GM12801 (cell line): Measurements from ENCODE around the gene RCAN3.

Experiments
- TF ChIP-seq, protein P1 (sequence below): IDR thresholded peaks from one replicate; pipeline ENCODE4 v1.5.1; 2011; ENCODE audit warnings: control low read depth; ENCODE audit not compliant: insufficient read length; ENCODE audit errors: extremely low read depth

The RCAN3 gene

DNA sequence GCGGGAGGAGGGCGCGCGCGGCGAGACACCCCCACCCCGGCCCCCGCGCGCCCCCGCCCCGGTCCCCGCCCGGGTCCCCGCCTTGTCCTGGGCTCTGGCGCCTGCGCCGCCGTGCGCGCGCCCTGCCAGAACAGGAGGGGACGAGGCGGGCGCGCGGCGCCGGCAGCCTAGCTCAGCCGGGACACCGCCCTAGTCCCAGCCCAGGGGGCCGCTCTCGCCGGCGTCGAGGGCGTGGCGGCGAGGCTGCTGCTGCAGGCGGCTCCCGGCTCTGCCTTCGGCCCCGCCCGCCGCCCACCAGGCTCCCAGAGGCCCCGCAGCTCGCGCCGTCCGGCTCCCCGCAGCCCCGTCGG is at the start of gene RCAN3:
Gene RCAN3 (plus strand): TSS at position 128 of the 350 bp plus-strand sequence. CDS start 11,537 bp downstream, outside the sequence.
- TF ChIP-seq, protein P1, sequence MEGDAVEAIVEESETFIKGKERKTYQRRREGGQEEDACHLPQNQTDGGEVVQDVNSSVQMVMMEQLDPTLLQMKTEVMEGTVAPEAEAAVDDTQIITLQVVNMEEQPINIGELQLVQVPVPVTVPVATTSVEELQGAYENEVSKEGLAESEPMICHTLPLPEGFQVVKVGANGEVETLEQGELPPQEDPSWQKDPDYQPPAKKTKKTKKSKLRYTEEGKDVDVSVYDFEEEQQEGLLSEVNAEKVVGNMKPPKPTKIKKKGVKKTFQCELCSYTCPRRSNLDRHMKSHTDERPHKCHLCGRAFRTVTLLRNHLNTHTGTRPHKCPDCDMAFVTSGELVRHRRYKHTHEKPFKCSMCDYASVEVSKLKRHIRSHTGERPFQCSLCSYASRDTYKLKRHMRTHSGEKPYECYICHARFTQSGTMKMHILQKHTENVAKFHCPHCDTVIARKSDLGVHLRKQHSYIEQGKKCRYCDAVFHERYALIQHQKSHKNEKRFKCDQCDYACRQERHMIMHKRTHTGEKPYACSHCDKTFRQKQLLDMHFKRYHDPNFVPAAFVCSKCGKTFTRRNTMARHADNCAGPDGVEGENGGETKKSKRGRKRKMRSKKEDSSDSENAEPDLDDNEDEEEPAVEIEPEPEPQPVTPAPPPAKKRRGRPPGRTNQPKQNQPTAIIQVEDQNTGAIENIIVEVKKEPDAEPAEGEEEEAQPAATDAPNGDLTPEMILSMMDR, result no peak

DNA sequence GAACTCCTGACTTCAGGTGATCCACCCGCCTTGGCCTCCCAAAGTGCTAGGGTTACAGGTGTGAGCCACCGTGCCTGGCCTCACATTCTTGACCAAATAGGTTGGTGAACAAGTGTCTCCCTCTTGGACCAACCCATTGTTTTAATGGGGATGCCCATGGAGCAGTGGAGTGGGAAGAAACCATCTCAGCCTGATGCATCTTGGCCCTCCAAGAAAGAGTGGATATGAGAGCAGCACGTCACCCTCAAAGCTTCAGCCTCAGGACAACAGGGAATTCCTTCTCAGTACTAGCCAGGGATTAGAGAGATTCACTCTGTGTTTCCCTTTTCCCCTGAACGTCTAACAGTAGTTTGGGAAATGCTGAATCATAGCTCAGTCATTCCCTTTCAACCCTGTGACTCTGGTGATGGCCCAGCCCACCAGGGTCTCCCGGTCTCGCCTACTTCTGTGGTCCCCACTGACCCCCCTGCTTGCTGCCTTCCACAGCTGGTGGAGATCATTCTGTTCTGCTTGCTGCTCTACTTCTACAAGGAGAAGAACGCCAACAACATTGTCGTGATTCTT is 49.6 kb upstream of the RCAN3 start:
- TF ChIP-seq, protein P1, result no peak

DNA sequence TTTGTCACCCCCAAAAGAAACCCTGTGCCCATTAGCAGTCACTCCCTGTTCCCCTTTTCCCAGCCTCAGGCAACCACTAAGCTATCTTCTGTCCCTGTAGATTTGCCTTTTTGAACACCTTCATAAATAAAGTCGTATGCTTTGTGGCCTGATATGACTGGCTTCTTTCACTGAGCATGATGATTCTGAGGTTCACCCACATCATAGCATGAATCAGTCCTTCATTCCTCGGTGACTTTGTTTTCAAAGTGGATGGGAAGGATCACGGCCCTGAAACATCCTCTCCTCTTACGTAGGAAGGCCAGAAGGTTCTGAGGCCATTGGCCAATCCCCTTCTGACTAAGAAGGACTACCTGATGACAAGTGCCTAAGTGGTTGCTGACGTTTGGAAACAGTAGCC is 48.0 kb upstream of the RCAN3 start:
- TF ChIP-seq, protein P1, result no peak

DNA sequence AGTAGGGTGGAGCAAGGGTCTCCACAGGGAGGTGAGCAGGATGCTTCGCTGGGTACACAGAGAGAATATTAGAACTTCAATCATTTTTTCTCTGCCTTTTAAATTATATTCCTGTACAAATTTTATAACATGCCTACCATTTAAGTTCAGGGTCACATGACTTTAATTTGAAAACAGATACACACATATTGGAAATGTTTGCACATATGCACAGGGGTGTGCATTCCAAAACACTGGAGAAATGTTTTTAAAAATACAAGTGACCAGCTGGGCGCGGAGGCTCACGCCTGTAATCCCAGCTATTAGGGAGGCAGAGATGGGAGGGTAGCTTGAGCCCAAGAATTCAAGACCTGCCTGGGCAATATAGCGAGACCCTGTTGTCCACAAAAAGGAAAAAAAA is 47.4 kb upstream of the RCAN3 start:
- TF ChIP-seq, protein P1, result no peak

DNA sequence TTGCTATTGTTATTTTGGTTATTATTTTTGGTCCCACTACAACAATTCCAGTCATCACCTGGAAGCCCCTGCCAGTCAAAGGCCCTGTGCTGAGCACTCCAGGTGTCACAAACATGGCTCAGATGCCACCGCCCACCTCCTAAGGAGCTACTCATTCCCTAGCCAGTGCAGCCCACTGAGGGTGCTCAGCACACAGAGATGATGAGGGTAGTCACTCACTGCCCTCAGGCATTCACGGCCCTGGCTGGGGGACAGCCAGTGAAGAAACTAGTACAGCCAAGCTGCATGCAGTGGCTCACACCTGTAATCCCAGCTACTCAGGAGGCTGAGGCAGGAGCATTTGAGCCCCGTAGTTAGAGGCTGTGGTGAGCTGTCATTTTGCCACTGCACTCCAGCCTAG is 44.8 kb upstream of the RCAN3 start:
- TF ChIP-seq, protein P1, result no peak

DNA sequence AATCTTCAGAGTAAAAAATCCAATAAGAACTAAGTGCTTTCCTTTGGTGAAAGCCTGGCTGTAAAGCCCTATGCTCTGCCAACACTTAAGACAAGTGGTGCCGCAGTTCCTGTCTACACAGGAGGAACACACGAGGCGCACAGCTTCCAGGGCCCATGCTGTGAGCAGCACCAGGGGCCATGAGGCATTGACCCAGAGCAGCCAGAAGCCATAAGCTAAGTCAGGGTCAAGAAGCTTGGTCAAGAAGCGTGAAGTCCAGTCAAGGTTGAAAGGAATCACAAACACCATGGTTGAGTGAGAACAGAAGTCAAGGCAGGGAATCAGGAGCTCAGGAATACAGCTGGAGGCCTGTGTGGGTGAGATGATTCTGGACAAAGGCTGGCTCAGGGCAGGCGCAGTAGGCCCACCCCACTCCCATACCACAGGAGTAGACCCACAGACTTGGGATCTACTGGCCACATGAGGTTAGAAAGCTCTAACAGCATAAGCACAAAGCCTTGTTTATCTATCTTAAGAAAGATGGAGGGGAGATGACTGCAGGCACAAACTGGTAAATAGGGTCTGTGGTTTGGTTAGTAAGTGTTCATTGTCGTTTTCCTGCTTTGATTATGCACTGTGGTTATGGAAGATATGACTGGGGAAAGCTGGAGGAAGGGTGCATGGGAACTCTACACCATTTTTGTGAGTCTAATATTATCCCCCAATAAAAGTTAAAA is 42.9 kb upstream of the RCAN3 start:
- TF ChIP-seq, protein P1, result no peak

DNA sequence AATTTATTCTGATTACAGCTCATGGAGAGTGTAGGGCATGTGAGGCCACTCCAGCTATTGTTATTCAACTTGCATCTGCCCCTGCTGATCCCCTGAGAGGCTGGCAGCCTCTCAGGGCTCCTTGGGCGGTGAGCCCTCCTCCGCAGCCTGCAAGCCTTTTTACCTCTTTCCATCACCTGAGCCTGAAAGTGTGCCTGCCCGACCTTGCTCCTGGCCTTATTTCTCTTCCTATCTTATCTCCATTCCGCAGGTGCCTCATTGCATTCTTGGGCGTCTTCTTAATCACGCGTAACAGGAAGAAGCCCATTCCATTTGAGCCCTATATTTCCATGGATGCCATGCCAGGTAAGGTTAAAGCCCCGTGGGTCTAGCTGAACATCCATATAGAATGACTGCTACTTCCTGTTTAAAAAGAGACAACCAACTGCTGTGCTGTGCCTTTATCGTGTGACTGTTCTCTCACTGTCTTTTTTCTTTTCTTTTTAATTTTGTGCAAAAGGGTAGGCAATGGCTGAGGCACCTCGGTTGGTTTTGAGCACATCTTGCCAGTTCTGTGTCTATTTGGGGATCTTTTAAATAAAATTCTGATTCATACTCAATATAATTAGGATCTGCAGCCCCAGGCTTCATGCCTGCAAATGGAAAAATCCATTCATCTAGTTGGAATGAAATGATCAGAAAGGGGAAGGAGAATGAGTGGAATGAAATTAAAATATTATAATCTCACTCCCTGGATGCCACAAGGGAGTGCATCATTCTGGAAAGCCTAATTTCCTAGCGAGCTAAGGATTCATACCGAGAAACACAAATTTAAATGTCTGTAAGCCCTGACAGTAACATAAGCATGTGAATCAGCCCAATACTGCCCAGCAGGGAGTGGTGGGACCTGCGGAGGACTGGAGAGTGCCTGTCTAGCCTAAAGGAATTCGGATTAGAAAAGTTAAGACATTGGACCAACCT is 38.6 kb upstream of the RCAN3 start:
- TF ChIP-seq, protein P1, result no peak
